Eye (tissue), 1 donor: ENCODE data around the gene COPS4.
A peak's percentile ranks its signal among the peaks of the same experiment; 100 is the strongest.
"Not testable (repeated sequence)": the region's sequence is repeated elsewhere in the genome, so short reads cannot be mapped to it uniquely, and the experiment has no call there.

ENCODE experiments used
- DNase-seq: peaks from one replicate; pipeline ENCODE4 v3.0.0-alpha.2; 2015

The COPS4 gene

GRCh38 chr4:83024233-83024632 lies 10.8 kb upstream of the COPS4 start:
- DNase-seq, result no peak

GRCh38 chr4:83025563-83025962 lies 9.4 kb upstream of the COPS4 start:
- DNase-seq, result no peak

GRCh38 chr4:83028976-83029375 lies 6.0 kb upstream of the COPS4 start:
- DNase-seq, result no peak

GRCh38 chr4:83029688-83030087 lies 5.3 kb upstream of the COPS4 start:
- no peak for DNase-seq

GRCh38 chr4:83036991-83037665 lies 2.1 kb downstream of the COPS4 start:
- no peak for DNase-seq

GRCh38 chr4:83040269-83040668 lies 5.3 kb downstream of the COPS4 start:
- no peak for DNase-seq

- DNase-seq, result not testable (repeated sequence)
Observed at GRCh38 chr4:83043157-83043556, 8.2 kb downstream of the COPS4 start.

GRCh38 chr4:83043801-83044407 lies 8.9 kb downstream of the COPS4 start:
- no peak for DNase-seq

GRCh38 chr4:83046693-83047473 lies 11.9 kb downstream of the COPS4 start:
- no peak for DNase-seq

GRCh38 chr4:83048781-83049180 lies 13.8 kb downstream of the COPS4 start:
- DNase-seq, result not testable (repeated sequence)

GRCh38 chr4:83054928-83055327 lies 19.9 kb downstream of the COPS4 start:
- peak; percentile 9 for DNase-seq

GRCh38 chr4:83062739-83063138 lies 27.8 kb downstream of the COPS4 start:
- DNase-seq, result peak; percentile 4

- no peak for DNase-seq
Observed at GRCh38 chr4:83065266-83065665, 30.3 kb downstream of the COPS4 start.

- no peak for DNase-seq
Observed at GRCh38 chr4:83067058-83067639, 32.2 kb downstream of the COPS4 start.

- DNase-seq, result no peak
Observed at GRCh38 chr4:83071116-83071515, 36.1 kb downstream of the COPS4 start.

- peak; percentile 74 for DNase-seq
Observed at GRCh38 chr4:83074086-83074704, 39.2 kb downstream of the COPS4 start.

GRCh38 chr4:83074783-83075182 lies 39.8 kb downstream of the COPS4 start:
- DNase-seq, result not testable (repeated sequence)

- no peak for DNase-seq
Observed at GRCh38 chr4:83075311-83076095, 40.5 kb downstream of the COPS4 start.

- DNase-seq, result no peak
Observed at GRCh38 chr4:83080561-83080960, 45.6 kb downstream of the COPS4 start.

GRCh38 chr4:83082777-83083176 lies 47.8 kb downstream of the COPS4 start:
- no peak for DNase-seq

- no peak for DNase-seq
Observed at GRCh38 chr4:83083925-83084475, 49.0 kb downstream of the COPS4 start.

GRCh38 chr4:83084956-83085355 lies 50.0 kb downstream of the COPS4 start:
- not testable (repeated sequence) for DNase-seq
